ENCODE results near the gene GPT2. TPM values are rescaled to one million over a fixed set of nuclear protein-coding genes. Genes with fewer than 3 reads are reported as not detected.

The GPT2 gene
- total and polyA plus RNA-seq, 2 donors (not counting 3 experiments of a cell fraction or from before 2014, with no cell fraction given): 10.8 to 17.9 TPM

- Histone ChIP-seq H3K4me1 (ENCODE audit: control insufficient read depth, extremely low read depth, insufficient read depth, low read length) (peaks cover 19% of the 10 kb centered on the region), H3K27me3 (ENCODE audit: control insufficient read depth in 2 of 2, insufficient read depth in 2 of 2, low read length in 2 of 2) (no peaks in the 10 kb centered on the region), H3K9me3 (replicated peaks; ENCODE audit: control insufficient read depth, insufficient read depth, low read length) (no peaks in the 10 kb centered on the region), H3K79me2 (ENCODE audit: control insufficient read depth, insufficient read depth, low read length) (peaks cover 37% of the 10 kb centered on the region), H3K36me3 (ENCODE audit: control insufficient read depth in 2 of 2, extremely low read depth in 1 of 2, insufficient read depth in 2 of 2, low read length in 2 of 2) (peaks cover 0 to 5% of the 10 kb centered on the region in 2 experiments), H4K20me1 (replicated peaks; ENCODE audit: control insufficient read depth, extremely low read depth, insufficient read depth, low read length) (peaks cover 5% of the 10 kb centered on the region), H3K9ac (replicated peaks; ENCODE audit: extremely low read depth, insufficient read depth, low read length) (no peak overlapping the region), H2AFZ (ENCODE audit: low read depth, low read length) (peak overlapping the region; percentile 9), H3K9me1 (replicated peaks; ENCODE audit: control insufficient read depth, extremely low read depth, insufficient read depth, low read length) (no peaks in the 10 kb centered on the region), H3K4me2 (ENCODE audit: insufficient read depth, low read length) (peak overlapping the region; percentile 66), H3K4me3 (replicated peaks in 1 of 3; ENCODE audit: insufficient read depth in 1 of 3, low read depth in 1 of 3, low read length in 3 of 3) (peak overlapping the region in 1 of 3 experiments; percentile 89), H3K27ac (ENCODE audit: insufficient read depth, low read depth, low read length) (no peak overlapping the region)
- no TSS peak for BruUV-seq (replicated peaks)
- dilution Hi-C loops (cut with MboI; ENCODE audit: extremely low pct_ligation_motif_present, low sequenced_read_pairs): no loop called here
- intact Hi-C loops (cut with micrococcal nuclease): loop anchor here (1.0 to 10.0 kb wide), 3 partner anchors 168 to 1390 kb away; no protein-coding TSS in a partner anchor
- POLR2A ChIA-PET: no interaction called here
- TF ChIP-seq MAX (IDR thresholded peaks at IDR 0.05; ENCODE audit: insufficient read depth, insufficient read length) (peak; percentile 57), CTCF (IDR thresholded peaks at IDR 0.05; ENCODE audit: extremely low read depth in 1 of 2, insufficient read depth in 1 of 2, low read depth in 1 of 2, low read length in 2 of 2) (peak in 1 of 2 donors; percentile 4), MYC (IDR thresholded peaks at IDR 0.05; ENCODE audit: low read depth, low read length) (no peak)
- CTCF ChIA-PET: interaction anchor here (0.9 to 5.3 kb wide), 7 partner anchors 9 to 1649 kb away, joined by 3 to 31 read pairs (median 6); partner anchors contain the start of gene NETO2
- no peak for DNase-seq (ENCODE audit: low read depth, low spot score)
- peak; percentile 12 for FAIRE-seq
These were observed 90.2 kb downstream of the GPT2 start for GRCh38 chr16:46974352-46974751.

- H3K9ac ChIP-seq (replicated peaks; ENCODE audit: extremely low read depth, insufficient read depth, low read length): no peak overlapping the region
- no peak for TF ChIP-seq GATA2 (IDR thresholded peaks at IDR 0.05; ENCODE audit: insufficient read depth, insufficient read length, low read depth, low read length)
- no peak for TF ChIP-seq EZH2 (IDR thresholded peaks at IDR 0.05; ENCODE audit: borderline replicate concordance, low read depth, low read length, severe bottlenecking)
- no peak for TF ChIP-seq MYC (IDR thresholded peaks at IDR 0.05; ENCODE audit: low read depth, low read length)
- no peak for TF ChIP-seq POLR2A (IDR thresholded peaks at IDR 0.05; ENCODE audit: low read depth, low read length)
- POLR2A ChIA-PET: no interaction called here
- H3K4me2 ChIP-seq (ENCODE audit: insufficient read depth, low read length): no peak overlapping the region
- H3K9me1 ChIP-seq (replicated peaks; ENCODE audit: control insufficient read depth, extremely low read depth, insufficient read depth, low read length): no peaks in the 10 kb centered on the region
- no TSS peak for BruUV-seq (replicated peaks)
- H3K9me3 ChIP-seq (replicated peaks; ENCODE audit: control insufficient read depth, insufficient read depth, low read length): no peaks in the 10 kb centered on the region
- H3K27ac ChIP-seq (ENCODE audit: insufficient read depth, low read depth, low read length): no peak overlapping the region
- DNase-seq (ENCODE audit: low read depth, low spot score): no peak
- H3K79me2 ChIP-seq (ENCODE audit: control insufficient read depth, insufficient read depth, low read length): peaks cover 30% of the 10 kb centered on the region
- no peak for FAIRE-seq
- dilution Hi-C loops (cut with MboI; ENCODE audit: extremely low pct_ligation_motif_present, low sequenced_read_pairs) (no loop called here), intact Hi-C loops (cut with micrococcal nuclease) (loop anchor here (10.0 kb wide), 2 partner anchors 1190 to 1390 kb away; no protein-coding TSS in a partner anchor)
- no peak overlapping the region for H3K4me3 ChIP-seq (replicated peaks in 1 of 3; ENCODE audit: insufficient read depth in 1 of 3, low read depth in 1 of 3, low read length in 3 of 3)
- no peak overlapping the region for H2AFZ ChIP-seq (ENCODE audit: low read depth, low read length)
- peaks cover 0 to 5% of the 10 kb centered on the region in 2 experiments for H3K36me3 ChIP-seq (ENCODE audit: control insufficient read depth in 2 of 2, extremely low read depth in 1 of 2, insufficient read depth in 2 of 2, low read length in 2 of 2)
- peaks cover 3% of the 10 kb centered on the region for H4K20me1 ChIP-seq (replicated peaks; ENCODE audit: control insufficient read depth, extremely low read depth, insufficient read depth, low read length)
- CTCF ChIA-PET: interaction anchor here (1.8 to 5.3 kb wide), 2 partner anchors 8 to 1189 kb away, joined by 5 to 31 read pairs; no protein-coding TSS in a partner anchor
- H3K27me3 ChIP-seq (ENCODE audit: control insufficient read depth in 2 of 2, insufficient read depth in 2 of 2, low read length in 2 of 2): no peaks in the 10 kb centered on the region
- peaks cover 19% of the 10 kb centered on the region for H3K4me1 ChIP-seq (ENCODE audit: control insufficient read depth, extremely low read depth, insufficient read depth, low read length)
These were observed 91.0 kb downstream of the GPT2 start for GRCh38 chr16:46975165-46975564.

All from endothelial cell of umbilical vein (primary cell).